Measurements from ENCODE around the gene MUC5B.
"Not testable (repeated sequence)": the region's sequence is repeated elsewhere in the genome, so short reads cannot be mapped to it uniquely, and the experiment has no call there.

The MUC5B gene

DNA sequence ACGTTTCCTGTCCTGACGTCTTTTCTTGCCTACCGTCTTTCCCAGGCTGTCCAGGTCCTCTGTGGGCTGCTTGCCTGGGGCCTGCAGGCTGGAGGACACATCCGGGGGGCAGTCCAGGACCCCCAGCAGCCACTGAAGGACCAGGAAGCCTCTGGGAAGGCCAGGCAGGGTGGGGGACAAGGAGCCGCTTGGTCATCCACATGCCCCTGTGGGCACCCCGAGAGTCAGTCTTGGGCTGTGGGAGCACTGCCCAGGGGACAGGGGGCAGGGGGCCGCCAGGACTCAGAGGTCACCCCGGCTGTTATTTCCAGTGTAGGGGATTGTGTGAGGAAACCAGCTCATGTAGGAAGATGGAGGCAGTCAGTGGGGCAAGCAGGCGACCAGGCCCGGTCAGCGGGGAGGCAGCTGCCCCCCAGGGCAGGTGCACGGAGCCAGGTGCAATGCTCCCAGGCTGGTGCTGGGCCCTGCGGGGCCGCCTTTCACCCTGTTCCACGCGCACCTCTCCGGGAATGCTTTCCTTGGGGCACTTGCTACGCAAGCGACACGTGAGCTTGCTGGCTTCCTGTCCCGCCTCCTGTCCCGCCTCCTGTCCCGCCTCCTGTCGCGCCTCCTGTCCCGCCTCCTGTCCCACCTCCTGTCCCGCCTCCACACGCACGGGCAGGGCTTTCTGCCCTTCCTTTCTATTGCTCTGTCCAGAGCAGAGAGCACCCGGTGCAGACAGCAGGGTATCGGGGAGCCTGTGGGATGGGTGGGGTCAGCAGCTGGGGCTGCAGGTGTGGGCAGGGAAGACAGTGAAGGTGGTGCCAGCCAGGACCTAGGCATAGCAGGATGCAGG lies 39.5 kb downstream of the MUC5B start:
- DNase-seq (ENCODE audit: low read depth in 2 of 2, low spot score in 1 of 2): peak; percentile 73

DNA sequence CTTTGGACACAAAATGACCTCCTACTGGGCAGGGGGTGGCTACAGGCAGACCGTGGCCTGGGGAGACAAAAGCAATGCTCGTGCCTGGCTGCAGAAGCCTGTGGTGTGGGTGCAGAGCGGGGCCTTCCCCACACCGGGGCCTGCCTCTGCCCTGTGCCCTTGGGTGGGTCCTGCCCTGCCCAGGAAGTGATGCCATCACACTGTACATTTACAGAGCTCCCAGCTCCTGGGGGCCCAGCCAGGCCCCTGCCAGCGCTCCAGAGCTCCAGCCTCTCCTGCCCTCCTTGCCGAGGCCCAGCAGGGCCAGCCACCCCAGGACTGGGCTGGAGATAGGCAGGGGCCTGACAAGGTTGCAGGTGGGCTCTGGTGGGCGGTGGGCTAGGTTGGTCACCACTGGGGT lies 40.1 kb downstream of the MUC5B start:
- DNase-seq (ENCODE audit: low read depth in 2 of 2, low spot score in 1 of 2): no peak

DNA sequence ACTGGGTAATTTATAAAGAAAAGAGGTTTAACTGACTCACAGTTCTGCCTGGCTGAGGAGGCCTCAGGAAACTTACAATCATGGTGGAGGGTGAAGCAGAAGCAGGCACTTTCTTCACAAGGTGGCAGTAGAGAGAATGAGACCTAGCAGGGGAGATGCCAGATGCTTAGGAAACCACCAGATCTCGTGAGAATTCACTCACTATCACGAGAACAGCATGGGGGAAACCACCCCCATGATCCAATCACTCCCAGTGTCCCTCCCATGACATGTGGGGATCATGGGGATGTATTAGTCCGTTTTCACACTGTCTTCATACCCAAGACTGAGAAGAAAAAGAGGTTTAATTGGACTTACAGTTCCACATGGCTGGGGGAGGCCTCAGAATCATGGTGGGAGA lies 41.6 kb downstream of the MUC5B start:
- not testable (repeated sequence) for DNase-seq (ENCODE audit: low read depth in 2 of 2, low spot score in 1 of 2)

DNA sequence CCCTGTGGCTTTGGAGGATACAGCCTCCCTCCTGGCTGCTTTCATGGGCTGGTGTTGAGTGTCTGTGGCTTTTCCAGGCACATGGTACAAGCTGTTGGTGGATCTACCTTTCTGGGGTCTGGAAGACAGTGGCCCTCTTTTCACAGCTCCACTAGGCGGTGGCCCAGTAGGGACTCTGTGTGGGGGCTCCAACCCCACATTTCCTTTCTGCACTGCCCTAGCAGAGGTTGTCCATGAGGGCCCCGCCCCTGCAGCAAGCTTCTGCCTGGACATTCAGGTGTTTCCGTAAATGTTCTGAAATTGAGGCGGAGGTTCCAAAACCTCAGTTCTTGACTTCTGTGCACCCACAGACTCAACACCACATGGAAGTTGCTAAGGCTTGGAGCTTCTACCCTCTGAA lies 42.6 kb downstream of the MUC5B start:
- not testable (repeated sequence) for DNase-seq (ENCODE audit: low read depth in 2 of 2, low spot score in 1 of 2)

DNA sequence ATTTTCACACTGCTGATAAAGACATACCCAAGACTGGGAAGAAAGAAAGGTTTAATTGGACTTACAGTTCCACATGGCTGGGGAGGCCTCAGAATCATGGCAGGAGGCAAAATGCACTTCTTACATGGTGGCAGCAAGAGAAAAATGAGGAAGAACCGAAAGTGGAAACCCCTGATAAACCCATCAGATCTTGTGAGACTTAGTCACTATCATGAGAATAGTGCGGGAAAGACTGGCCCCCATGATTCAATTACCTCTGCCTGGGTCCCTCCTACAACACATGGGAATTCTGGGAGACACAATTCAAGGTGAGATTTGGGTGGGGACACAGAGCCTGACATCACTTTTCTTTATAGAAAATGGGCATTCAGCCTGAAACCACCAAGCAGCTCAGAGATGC lies 44.1 kb downstream of the MUC5B start:
- DNase-seq (ENCODE audit: low read depth in 2 of 2, low spot score in 1 of 2): not testable (repeated sequence)

DNA sequence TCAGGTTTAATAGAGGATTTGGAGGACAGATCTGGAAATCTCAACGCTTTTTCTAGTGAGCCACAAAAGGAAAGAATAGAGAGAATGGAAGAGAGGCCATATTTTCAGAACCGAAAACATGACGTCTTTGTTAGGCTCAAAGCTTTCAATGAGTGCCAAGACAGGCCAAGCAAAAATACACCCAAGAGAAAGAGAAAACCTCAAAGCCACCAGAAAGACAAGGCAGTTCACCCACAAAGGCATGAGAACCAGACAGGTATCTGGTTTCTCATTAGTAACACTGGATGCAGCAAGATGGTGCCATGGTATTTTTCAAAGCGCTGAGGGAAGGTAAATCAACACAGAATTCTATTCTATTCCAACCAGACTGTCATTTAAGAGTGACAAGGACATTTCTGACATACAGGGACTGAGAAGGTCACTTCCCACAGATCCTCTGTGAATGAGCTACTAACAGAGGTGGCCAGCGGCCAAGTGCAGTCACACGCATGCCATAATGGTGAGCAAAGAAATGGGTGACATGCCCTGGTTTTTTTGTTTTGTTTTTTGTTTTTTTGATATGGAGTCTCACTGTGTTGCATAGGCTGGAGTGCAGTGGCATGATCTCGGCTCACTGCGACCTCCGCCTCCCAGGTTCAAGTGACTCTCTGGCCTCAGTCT lies 44.7 kb downstream of the MUC5B start:
- no peak for DNase-seq (ENCODE audit: low read depth in 2 of 2, low spot score in 1 of 2)

DNA sequence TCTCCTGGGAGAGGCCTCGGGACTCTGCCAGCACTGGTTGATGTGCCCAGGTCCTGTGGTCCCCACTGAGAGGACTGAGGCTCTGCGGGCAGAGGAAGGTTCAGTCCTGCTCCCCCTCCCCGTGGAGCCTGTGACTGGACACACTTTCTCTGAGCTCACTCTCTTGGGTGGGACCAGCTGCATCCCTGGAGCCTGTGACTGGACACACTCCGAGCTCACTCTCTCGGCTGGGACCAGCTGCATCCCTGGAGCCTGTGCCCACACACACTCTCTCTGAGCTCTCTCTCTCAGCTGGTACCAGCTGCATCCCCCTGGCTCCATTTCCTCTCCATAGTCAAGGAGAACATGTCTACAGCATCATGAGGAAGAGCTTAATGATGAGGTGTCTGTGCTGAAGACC lies 47.1 kb downstream of the MUC5B start:
- no peak for DNase-seq (ENCODE audit: low read depth in 2 of 2, low spot score in 1 of 2)

DNA sequence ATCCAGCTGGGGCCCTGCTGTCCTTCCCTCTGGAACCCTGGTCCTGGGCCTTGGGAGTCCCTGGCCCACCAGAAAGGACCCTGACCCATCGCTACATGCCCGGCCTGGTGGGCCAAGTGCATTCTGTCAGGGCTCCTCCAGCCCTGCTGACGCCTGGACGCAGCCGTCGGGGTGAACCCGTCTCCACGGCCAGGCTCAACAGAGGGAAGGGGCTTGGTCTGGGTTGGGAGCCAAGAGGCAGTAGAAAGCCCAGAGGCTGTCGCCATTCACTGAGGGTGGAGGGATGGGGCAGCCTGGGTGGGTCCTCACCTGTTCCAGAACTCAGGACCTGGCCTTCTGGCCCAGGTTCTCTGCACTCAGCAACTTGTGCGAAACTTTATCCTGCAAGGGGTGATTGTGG lies 47.6 kb downstream of the MUC5B start:
- no peak for DNase-seq (ENCODE audit: low read depth in 2 of 2, low spot score in 1 of 2)

DNA sequence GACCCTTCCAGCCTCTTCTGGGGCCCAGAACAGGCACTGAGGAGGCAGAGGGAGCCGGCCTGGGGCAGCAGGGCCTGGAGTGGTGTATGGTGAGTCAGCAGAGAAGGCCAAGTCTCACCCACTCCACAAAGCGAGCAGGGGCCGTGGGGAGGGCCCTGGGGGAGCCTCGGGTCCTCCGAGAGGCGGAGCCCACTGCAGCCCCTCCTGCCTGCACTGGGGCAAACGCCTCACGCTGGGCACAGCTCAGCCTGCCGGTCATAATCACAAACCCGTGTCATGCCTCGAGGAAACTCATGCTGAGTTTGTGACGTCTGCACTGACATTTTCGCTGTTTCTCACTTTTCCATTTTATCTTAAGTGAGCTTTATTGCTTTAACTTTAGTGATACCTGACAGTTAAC lies 48.1 kb downstream of the MUC5B start:
- DNase-seq (ENCODE audit: low read depth in 2 of 2, low spot score in 1 of 2): no peak

DNA sequence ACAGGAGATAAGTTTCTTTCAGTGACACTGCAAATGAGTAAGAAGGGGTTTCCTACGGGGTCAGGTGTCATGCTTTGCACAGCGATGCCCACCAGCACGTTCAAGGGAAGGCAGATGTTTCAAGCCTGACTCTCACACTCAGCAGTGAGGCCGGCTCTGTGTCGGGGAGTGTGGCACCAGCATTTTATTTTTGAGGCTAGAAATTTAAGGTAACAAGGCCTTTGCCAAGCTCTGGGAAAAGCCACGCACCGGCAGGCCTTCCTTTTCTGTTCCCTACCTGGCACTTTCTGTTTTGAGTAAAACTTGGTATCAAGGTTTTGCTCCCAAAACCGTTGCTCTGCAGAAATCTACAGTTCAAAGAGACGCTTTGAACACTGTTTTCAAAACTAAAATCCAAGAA lies 48.5 kb downstream of the MUC5B start:
- no peak for DNase-seq (ENCODE audit: low read depth in 2 of 2, low spot score in 1 of 2)

DNA sequence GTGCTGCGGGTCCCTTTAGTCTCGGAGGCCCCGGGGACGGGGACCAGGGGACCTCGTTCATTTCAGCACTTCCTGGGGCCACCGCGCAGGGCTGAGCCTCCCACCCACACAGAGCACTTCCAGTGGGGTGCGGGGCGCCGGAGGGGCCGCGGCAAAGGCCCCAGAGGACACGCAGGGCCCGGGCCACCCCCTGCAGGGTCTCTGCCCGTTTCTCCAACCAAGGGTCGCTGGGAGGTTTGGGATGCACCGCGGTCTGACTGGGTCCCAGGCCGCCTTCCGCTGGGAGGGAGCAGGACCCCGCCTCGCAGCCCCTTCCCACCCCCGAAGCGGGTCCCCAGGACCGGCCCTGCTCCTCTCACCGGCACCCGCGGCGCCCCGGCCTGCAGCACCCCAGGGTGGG lies 49.1 kb downstream of the MUC5B start:
- no peak for DNase-seq (ENCODE audit: low read depth in 2 of 2, low spot score in 1 of 2)

DNA sequence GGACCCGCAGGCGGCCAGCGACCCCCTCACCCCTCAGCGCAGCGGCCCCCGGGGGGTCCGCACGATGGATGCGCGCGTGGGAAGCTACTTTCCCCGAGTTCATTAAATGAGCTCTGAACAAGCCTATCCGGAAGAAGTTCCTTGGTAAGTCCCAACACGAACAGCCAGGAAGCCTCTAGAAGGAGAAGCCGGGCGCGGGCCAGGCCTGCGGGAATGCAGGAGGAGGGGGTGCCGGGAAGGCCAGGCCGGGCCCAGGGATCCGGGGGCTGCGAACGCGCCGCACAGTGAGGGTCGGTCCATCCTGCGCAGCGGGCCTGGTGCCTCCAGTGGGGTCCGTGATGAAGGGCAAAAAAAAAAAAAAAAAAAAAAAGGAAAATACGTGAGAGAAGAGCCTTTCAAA lies 49.7 kb downstream of the MUC5B start:
- no peak for DNase-seq (ENCODE audit: low read depth in 2 of 2, low spot score in 1 of 2)

DNA sequence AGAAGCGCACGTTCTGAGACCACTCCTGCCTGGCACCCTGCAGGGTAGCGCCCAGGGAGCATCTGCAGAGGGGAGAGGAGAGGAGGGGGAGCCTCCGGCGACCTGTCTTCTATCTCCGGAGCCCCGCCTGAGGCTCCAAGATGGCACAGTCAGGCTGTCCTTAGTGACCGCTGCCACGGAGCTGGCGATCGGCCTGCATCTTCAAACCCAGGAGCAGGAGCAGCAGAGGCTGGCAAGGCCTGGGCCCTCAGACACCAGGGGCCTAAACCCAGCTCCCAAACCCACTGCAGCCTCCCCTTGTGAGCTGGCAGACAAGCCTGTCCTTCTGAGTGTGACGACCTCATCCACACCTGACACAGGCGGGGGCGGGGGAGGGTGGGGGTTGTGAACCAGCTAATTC lies 51.6 kb downstream of the MUC5B start:
- DNase-seq (ENCODE audit: low read depth in 2 of 2, low spot score in 1 of 2): no peak

DNA sequence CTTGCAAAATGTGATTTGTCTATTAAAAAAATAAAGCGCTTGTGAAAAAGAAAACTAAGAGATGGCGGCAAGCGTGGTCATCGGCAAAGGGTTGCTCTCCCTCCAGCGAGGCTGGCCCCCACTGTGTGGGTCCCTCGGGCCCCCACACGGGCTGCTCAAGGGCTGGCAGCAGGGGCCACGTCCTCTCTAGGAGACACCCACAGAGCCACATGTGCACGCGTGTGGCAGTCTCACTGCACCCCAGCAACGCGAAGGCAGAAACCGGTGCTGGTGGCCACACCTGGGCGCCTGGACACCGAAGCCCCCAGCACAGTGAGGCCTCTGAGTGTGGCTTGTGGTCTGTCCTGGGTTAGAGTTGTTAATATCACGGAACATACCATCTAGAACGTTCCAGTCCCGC lies 52.2 kb downstream of the MUC5B start:
- no peak for DNase-seq (ENCODE audit: low read depth in 2 of 2, low spot score in 1 of 2)

DNA sequence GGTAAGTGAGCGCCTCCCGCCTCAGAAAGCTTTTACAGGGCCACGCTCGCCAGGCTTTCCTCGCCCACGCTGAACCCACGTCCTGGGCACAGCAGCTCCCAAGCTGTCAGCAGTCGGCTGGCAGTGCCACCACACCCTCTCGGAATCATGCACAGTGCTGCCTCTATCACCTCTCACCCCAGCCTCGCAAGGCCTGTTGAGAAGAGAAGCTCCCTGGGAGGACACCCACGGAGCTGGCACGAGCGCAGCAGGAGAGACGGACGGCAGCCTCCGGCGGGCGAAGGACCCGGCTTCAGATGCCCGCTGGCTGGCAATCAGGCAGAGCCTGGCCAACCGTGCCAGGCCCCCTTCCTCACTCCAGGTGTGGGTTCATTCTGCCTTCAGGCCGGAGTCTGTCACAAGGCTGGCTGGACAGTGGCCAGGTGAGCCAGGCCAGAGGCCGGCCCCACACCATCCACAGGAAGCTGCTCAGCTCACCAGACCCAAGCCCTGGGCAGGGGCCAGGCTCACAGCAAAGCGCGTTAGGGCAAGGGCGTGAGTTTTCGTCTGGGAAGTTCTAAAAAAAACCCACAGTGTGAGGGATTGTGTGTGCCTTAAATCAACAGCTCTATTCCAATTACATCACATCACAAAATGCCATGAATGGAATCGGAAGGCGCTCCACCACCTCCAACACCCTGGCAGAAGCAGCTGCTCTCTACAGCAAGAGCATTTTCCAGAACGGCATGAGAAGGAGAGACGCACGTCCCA lies 53.4 kb downstream of the MUC5B start:
- DNase-seq (ENCODE audit: low read depth in 2 of 2, low spot score in 1 of 2): no peak

DNA sequence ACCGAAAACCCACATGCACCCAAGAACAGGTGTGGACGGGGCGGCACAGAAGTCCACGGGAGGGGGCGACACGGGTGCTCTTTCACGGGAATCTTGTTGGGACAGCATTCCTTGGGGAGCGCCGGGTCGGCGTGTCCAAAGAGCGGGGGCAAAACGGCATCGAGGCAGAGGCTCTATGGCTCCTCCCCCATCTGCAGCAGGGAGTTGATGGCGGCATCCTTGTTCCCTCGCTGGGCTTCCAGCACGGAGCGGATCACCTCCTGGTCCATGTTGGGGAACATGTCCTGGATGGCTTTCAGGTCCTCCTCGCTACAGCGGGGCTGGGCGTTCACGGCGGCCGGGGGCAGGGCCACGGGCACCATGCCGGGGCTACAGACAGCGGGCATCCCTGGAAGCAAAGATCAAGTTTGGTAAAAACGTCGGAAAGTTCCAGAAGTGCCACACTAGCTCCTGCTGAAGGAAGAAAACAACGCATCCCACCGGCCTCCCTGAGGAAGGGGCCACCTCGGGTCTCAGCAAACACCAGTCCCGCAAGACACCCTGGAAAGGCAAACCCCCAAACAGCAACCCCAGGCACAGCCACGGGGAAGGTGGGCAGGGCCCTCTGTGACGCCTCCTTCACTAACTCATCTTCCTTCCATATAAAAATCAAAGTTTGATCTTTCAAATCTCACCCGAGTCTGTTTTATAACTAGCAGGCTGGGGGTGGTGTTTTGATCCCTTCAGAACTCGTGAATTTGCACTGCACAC lies 54.2 kb downstream of the MUC5B start:
- DNase-seq (ENCODE audit: low read depth in 2 of 2, low spot score in 1 of 2): no peak

DNA sequence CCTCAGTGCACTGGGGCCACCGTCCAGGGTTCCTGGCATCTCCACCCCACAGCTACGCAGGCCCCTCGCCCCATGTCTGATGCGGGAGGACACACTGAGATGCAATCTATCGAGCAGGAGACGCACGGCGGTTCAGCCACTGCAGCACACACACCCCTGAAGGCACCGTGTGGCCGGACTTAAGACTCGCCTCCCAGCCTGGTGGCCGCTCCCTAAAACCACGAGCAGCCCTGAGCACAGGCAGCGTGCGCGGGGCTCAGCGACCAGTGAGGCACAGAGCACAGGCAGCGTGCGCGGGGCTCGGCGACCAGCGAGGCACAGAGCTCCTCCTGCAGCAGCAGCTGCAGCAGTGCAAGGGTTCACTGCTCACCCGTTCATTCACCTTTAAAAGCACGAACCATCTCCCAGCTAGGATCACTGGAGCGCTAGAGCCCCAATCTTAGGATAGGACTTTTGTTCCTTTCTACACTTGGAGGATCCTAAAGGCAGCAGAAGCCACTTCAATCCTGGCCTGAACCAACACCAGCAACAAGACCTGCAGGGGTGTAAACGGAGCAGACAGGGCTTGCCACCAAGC lies 55.2 kb downstream of the MUC5B start:
- DNase-seq (ENCODE audit: low read depth in 2 of 2, low spot score in 1 of 2): no peak

DNA sequence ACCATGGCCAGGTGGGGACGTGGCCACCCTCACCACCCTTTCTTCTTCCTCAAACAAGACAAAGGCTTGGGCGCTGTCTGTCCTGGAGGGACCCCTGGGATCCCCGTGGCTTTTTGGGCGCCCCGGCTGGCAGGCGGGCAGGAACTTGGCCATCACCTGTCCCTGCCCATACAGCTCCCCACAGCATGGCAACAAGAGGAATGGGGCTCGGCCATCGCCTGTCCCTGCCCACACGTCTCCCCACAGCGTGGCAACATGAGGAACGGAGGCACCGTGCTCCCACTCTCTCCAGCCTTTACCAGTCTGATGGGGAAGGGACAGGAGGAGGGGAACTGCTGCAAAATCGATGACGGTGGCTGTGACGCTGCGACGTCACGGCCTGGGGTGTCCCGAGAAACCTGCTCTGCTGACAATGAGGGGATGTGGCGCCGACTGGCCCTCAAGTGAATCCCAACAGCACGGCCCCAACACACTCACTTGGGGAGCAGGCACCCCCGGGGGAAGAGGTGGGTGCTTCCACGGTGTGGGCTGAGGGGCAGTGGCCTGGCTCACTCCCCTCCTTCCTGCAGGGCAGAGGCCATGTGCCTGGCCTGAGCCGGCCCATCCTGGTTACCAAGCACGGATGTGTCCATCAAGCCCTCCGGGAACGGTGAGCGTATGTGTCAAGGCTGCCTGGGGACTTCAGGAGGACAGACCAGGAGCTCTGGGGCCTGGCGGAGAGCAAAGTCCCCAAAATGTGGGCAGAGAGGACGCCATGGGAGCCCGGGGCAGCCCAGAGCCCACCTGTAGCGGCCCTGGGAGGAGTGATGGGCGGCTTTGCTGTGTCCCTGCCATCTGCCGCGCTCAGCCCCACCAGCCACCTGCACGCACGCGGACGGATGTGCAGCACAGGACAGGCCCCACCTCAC lies 56.2 kb downstream of the MUC5B start:
- DNase-seq (ENCODE audit: low read depth in 2 of 2, low spot score in 1 of 2): no peak

DNA sequence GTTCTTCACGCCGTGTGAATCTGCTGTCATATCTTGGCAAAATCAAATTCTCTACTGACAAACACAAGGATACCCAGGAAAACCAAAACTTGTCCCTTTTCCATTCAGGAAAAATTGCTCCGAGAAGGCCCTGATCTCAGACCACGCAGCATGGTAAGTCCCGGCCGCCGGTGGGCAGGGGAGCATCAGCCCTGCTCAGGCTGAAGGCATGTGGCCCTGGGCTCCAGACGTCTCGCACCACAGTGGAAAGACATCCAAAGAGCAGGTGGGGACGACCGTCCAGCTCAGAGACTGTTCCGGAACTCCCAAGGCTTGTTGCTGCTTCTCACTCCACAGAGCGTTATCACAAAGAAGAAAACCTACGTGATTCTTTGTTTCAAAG lies 56.8 kb downstream of the MUC5B start:
- DNase-seq (ENCODE audit: low read depth in 2 of 2, low spot score in 1 of 2): no peak
